GM12872 (cell line): ENCODE results near the gene PRR14L.

ENCODE experiments used
- CTCF ChIP-seq: IDR thresholded peaks from 3 replicates; pipeline ENCODE4 v1.5.1; 2011; ENCODE audit warnings: low read depth, mild to moderate bottlenecking, low read length, moderate library complexity; ENCODE audit not compliant: insufficient read depth

Gene PRR14L

GRCh38 chr22:31749636-31750364 is at the start of gene PRR14L:
TSS of gene PRR14L (minus strand) at chr22:31750132. CDS start at chr22:31738860, 11,272 bp downstream.
- TF ChIP-seq CTCF = no peak

- TF ChIP-seq CTCF = no peak
Measured at GRCh38 chr22:31790240-31790639, 40.3 kb upstream of the PRR14L start.

- no peak for TF ChIP-seq CTCF
Measured at GRCh38 chr22:31789803-31790202, 39.9 kb upstream of the PRR14L start.

- no peak for TF ChIP-seq CTCF
Measured at GRCh38 chr22:31776231-31776630, 26.3 kb upstream of the PRR14L start.

GRCh38 chr22:31773416-31773815 is 23.5 kb upstream of the PRR14L start:
- TF ChIP-seq CTCF = no peak

- TF ChIP-seq CTCF = no peak
Measured at GRCh38 chr22:31768422-31769059, 18.6 kb upstream of the PRR14L start.

GRCh38 chr22:31764785-31765184 is 14.9 kb upstream of the PRR14L start:
- no peak for TF ChIP-seq CTCF
